Measurements from ENCODE around the gene KARS1. TPM values are rescaled to one million over a fixed set of nuclear protein-coding genes. Genes with fewer than 3 reads are reported as not detected.

KARS1 gene
- total and polyA plus RNA-seq, 2 donors (not counting 1 experiment from before 2014, with no cell fraction given) = 126 to 148 TPM

DNA sequence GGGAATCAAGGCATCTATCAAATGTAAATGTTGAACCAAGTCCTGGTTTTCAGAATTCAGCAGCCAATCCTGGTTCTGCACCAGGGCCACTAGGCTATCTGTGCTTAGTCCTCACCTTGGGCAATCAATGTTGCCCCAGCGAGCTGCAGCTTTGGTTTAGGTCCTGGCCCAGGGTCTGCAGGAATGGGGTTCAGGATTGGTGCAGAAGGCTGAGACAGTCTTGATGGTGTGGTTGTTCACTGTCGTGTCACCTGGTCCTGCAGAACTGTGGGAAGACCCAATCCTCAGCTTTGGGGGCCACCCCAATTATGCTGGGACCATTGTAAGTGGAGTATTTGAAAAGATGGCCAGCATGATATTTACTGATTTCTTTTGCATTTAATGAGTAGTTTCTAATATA is 10.7 kb upstream of the KARS1 start:
- H3K79me2 ChIP-seq (ENCODE audit: control insufficient read depth, insufficient read depth, low read length) = peaks cover 10% of the 10 kb centered on the region
- DNase-seq (ENCODE audit: low read depth in 2 of 2) = no peak
- H3K27ac ChIP-seq (ENCODE audit: insufficient read depth, low read length) = no peak overlapping the region
- H3K27me3 ChIP-seq (ENCODE audit: control insufficient read depth, insufficient read depth, low read length) = no peaks in the 10 kb centered on the region
- H3K9ac ChIP-seq (ENCODE audit: insufficient read depth, low read length) = no peak overlapping the region
- TF ChIP-seq EZH2 (IDR thresholded peaks at IDR 0.05; ENCODE audit: low read length, missing control alignments) = no peak
- TF ChIP-seq, protein P1, sequence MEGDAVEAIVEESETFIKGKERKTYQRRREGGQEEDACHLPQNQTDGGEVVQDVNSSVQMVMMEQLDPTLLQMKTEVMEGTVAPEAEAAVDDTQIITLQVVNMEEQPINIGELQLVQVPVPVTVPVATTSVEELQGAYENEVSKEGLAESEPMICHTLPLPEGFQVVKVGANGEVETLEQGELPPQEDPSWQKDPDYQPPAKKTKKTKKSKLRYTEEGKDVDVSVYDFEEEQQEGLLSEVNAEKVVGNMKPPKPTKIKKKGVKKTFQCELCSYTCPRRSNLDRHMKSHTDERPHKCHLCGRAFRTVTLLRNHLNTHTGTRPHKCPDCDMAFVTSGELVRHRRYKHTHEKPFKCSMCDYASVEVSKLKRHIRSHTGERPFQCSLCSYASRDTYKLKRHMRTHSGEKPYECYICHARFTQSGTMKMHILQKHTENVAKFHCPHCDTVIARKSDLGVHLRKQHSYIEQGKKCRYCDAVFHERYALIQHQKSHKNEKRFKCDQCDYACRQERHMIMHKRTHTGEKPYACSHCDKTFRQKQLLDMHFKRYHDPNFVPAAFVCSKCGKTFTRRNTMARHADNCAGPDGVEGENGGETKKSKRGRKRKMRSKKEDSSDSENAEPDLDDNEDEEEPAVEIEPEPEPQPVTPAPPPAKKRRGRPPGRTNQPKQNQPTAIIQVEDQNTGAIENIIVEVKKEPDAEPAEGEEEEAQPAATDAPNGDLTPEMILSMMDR (conservative IDR thresholded peaks at IDR 0.05 in 1 of 2, IDR thresholded peaks at IDR 0.05 in 1 of 2; ENCODE audit: low read depth in 1 of 2, low read length in 2 of 2) = no peak
- H3K36me3 ChIP-seq (ENCODE audit: control insufficient read depth, insufficient read depth, low read length) = peaks cover 5% of the 10 kb centered on the region
- H3K9me3 ChIP-seq (ENCODE audit: control insufficient read depth, insufficient read depth, low read depth, low read length) = no peaks in the 10 kb centered on the region
- no peak overlapping the region for H2AFZ ChIP-seq (ENCODE audit: low read length)
- H3K4me3 ChIP-seq (replicated peaks in 1 of 4; ENCODE audit: control extremely low read depth in 1 of 4, insufficient read depth in 1 of 4, low read depth in 3 of 4, low read length in 4 of 4) = no peak overlapping the region
- H4K20me1 ChIP-seq (ENCODE audit: control insufficient read depth, extremely low read depth, insufficient read depth, low read length) = no peaks in the 10 kb centered on the region
- H3K4me1 ChIP-seq (ENCODE audit: control insufficient read depth, extremely low read depth, insufficient read depth, low read length) = peaks cover 1% of the 10 kb centered on the region
- no peak overlapping the region for H3K4me2 ChIP-seq (ENCODE audit: extremely low read depth, insufficient read depth, low read length)

DNA sequence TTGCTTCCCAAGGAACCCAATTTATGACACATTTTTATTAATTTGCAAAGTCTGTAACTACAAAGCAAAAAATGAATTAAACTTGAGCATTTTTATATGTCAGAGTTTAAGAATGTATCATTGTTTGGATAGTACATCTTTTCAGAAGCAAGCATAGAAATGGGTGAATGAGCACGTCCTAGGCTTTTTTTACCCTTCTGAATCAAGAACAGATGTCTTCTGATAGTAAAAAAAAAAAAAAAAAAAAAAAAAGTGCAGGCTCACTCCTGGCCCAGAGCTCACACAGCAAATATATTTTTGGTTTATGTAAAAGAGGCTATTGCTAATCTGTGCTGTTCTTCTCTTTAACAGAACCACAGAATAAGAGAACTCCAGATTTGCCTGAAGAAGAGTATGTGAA is 6.5 kb upstream of the KARS1 start:
- no peak overlapping the region for H2AFZ ChIP-seq (ENCODE audit: low read length)
- TF ChIP-seq, protein P1 (conservative IDR thresholded peaks at IDR 0.05 in 1 of 2, IDR thresholded peaks at IDR 0.05 in 1 of 2; ENCODE audit: low read depth in 1 of 2, low read length in 2 of 2) = no peak
- no peak for TF ChIP-seq EZH2 (IDR thresholded peaks at IDR 0.05; ENCODE audit: low read length, missing control alignments)
- peaks cover 3% of the 10 kb centered on the region for H3K4me1 ChIP-seq (ENCODE audit: control insufficient read depth, extremely low read depth, insufficient read depth, low read length)
- no peaks in the 10 kb centered on the region for H4K20me1 ChIP-seq (ENCODE audit: control insufficient read depth, extremely low read depth, insufficient read depth, low read length)
- no peaks in the 10 kb centered on the region for H3K9me3 ChIP-seq (ENCODE audit: control insufficient read depth, insufficient read depth, low read depth, low read length)
- peaks cover 53% of the 10 kb centered on the region for H3K79me2 ChIP-seq (ENCODE audit: control insufficient read depth, insufficient read depth, low read length)
- H3K4me3 ChIP-seq (replicated peaks in 1 of 4; ENCODE audit: control extremely low read depth in 1 of 4, insufficient read depth in 1 of 4, low read depth in 3 of 4, low read length in 4 of 4) = no peak overlapping the region
- peak overlapping the region; percentile 11 for H3K27ac ChIP-seq (ENCODE audit: insufficient read depth, low read length)
- no peak overlapping the region for H3K9ac ChIP-seq (ENCODE audit: insufficient read depth, low read length)
- peaks cover 5% of the 10 kb centered on the region for H3K36me3 ChIP-seq (ENCODE audit: control insufficient read depth, insufficient read depth, low read length)
- DNase-seq (ENCODE audit: low read depth in 2 of 2) = peak in 1 of 2 donors; percentile 47
- H3K4me2 ChIP-seq (ENCODE audit: extremely low read depth, insufficient read depth, low read length) = peak overlapping the region; percentile 61
- H3K27me3 ChIP-seq (ENCODE audit: control insufficient read depth, insufficient read depth, low read length) = no peaks in the 10 kb centered on the region

DNA sequence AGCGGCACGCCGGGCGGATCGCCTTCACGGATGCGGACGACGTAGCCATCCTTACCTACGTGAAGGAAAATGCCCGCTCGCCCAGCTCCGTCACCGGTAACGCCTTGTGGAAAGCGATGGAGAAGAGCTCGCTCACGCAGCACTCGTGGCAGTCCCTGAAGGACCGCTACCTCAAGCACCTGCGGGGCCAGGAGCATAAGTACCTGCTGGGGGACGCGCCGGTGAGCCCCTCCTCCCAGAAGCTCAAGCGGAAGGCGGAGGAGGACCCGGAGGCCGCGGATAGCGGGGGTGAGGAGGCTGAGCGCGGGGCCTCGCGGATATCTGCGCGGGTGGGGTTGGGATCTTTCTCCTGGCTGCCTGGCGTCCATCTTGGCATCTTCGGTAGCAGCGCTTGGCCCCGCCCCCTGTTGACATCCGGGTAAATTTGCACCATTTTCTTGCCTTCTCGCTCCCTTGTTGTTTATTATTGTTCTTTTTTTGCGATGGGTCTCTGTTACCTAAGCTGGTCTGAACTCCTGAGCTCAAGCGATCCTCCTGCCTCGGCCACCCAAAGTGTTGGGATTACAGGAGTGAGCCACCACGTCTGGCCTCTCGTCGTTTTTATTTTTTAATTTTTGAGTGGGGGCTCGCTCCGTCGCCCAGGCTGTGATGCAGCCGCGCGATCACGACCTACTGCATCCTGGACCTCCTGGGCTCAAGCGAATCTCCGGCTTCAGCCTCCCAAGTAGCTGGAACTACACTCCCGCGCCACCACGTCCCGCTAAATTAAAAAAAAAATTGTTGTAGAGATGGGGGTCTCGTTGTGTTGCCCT is 1.0 kb upstream of the KARS1 start:
- H3K27me3 ChIP-seq (ENCODE audit: control insufficient read depth, insufficient read depth, low read length) = no peaks in the 10 kb centered on the region
- peak overlapping the region; percentile 89 to 97 (median 93) for H3K4me3 ChIP-seq (replicated peaks in 1 of 4; ENCODE audit: control extremely low read depth in 1 of 4, insufficient read depth in 1 of 4, low read depth in 3 of 4, low read length in 4 of 4)
- H3K4me2 ChIP-seq (ENCODE audit: extremely low read depth, insufficient read depth, low read length) = peak overlapping the region; percentile 79
- peak overlapping the region; percentile 84 for H2AFZ ChIP-seq (ENCODE audit: low read length)
- peak; percentile 64 to 74 for DNase-seq (ENCODE audit: low read depth in 2 of 2)
- H3K79me2 ChIP-seq (ENCODE audit: control insufficient read depth, insufficient read depth, low read length) = peaks cover 97% of the 10 kb centered on the region
- no peaks in the 10 kb centered on the region for H3K9me3 ChIP-seq (ENCODE audit: control insufficient read depth, insufficient read depth, low read depth, low read length)
- H3K4me1 ChIP-seq (ENCODE audit: control insufficient read depth, extremely low read depth, insufficient read depth, low read length) = peaks cover 3% of the 10 kb centered on the region
- peak overlapping the region; percentile 92 for H3K27ac ChIP-seq (ENCODE audit: insufficient read depth, low read length)
- peak overlapping the region; percentile 94 for H3K9ac ChIP-seq (ENCODE audit: insufficient read depth, low read length)
- H3K36me3 ChIP-seq (ENCODE audit: control insufficient read depth, insufficient read depth, low read length) = peaks cover 2% of the 10 kb centered on the region
- TF ChIP-seq, protein P1 (conservative IDR thresholded peaks at IDR 0.05 in 1 of 2, IDR thresholded peaks at IDR 0.05 in 1 of 2; ENCODE audit: low read depth in 1 of 2, low read length in 2 of 2) = no peak
- H4K20me1 ChIP-seq (ENCODE audit: control insufficient read depth, extremely low read depth, insufficient read depth, low read length) = no peaks in the 10 kb centered on the region
